Measurements from ENCODE around the gene EYS. TPM values are rescaled to one million over a fixed set of nuclear protein-coding genes. Genes with fewer than 3 reads are reported as not detected.

The EYS gene
- polyA plus RNA-seq, 1 experiment: not detected

GRCh38 chr6:63790334-63790733 lies 1916.7 kb downstream of the EYS start:
- H3K27me3 ChIP-seq (ENCODE audit: control insufficient read depth, insufficient read depth, low read length): no peaks in the 10 kb centered on the region
- H3K9me3 ChIP-seq (ENCODE audit: control insufficient read depth, insufficient read depth, low read length): no peaks in the 10 kb centered on the region
- no peak overlapping the region for H3K4me3 ChIP-seq (ENCODE audit: low read depth, low read length)
- no peak for TF ChIP-seq CTCF (IDR thresholded peaks at IDR 0.05; ENCODE audit: low read depth, low read length)
- DNase-seq (ENCODE audit: low read depth, low spot score): no peak
- ChIA-PET CTCF (no interaction called here), POLR2A (no interaction called here)
- H3K27ac ChIP-seq (ENCODE audit: low read depth, low read length): no peak overlapping the region

- CTCF ChIA-PET: no interaction called here
- no peak for DNase-seq (ENCODE audit: low read depth, low spot score)
- no peak for TF ChIP-seq CTCF (IDR thresholded peaks at IDR 0.05; ENCODE audit: low read depth, low read length)
- POLR2A ChIA-PET: no interaction called here
- H3K27ac ChIP-seq (ENCODE audit: low read depth, low read length): no peak overlapping the region
- H3K4me3 ChIP-seq (ENCODE audit: low read depth, low read length): no peak overlapping the region
- no peaks in the 10 kb centered on the region for H3K9me3 ChIP-seq (ENCODE audit: control insufficient read depth, insufficient read depth, low read length)
- H3K27me3 ChIP-seq (ENCODE audit: control insufficient read depth, insufficient read depth, low read length): no peaks in the 10 kb centered on the region
Observed at GRCh38 chr6:63789699-63790098, 1917.3 kb downstream of the EYS start.

- Histone ChIP-seq H3K9me3 (ENCODE audit: control insufficient read depth, insufficient read depth, low read length) (no peaks in the 10 kb centered on the region), H3K4me3 (ENCODE audit: low read depth, low read length) (no peak overlapping the region), H3K27me3 (ENCODE audit: control insufficient read depth, insufficient read depth, low read length) (no peaks in the 10 kb centered on the region), H3K27ac (ENCODE audit: low read depth, low read length) (no peak overlapping the region)
- DNase-seq (ENCODE audit: low read depth, low spot score): no peak
- TF ChIP-seq CTCF (IDR thresholded peaks at IDR 0.05; ENCODE audit: low read depth, low read length): no peak
- ChIA-PET CTCF (interaction anchor here (1.0 to 1.2 kb wide), 2 partner anchors 14 to 24 kb away, joined by 3 to 6 read pairs; no protein-coding TSS in a partner anchor), POLR2A (no interaction called here)
Observed at GRCh38 chr6:63788569-63788968, 1918.5 kb downstream of the EYS start.

- Histone ChIP-seq H3K4me3 (ENCODE audit: low read depth, low read length) (no peak overlapping the region), H3K27ac (ENCODE audit: low read depth, low read length) (no peak overlapping the region), H3K27me3 (ENCODE audit: control insufficient read depth, insufficient read depth, low read length) (no peaks in the 10 kb centered on the region), H3K9me3 (ENCODE audit: control insufficient read depth, insufficient read depth, low read length) (no peaks in the 10 kb centered on the region)
- CTCF ChIA-PET: no interaction called here
- no peak for TF ChIP-seq CTCF (IDR thresholded peaks at IDR 0.05; ENCODE audit: low read depth, low read length)
- no peak for DNase-seq (ENCODE audit: low read depth, low spot score)
- POLR2A ChIA-PET: no interaction called here
Observed at GRCh38 chr6:63787021-63787420, 1920.0 kb downstream of the EYS start.

- ChIA-PET CTCF (no interaction called here), POLR2A (no interaction called here)
- H3K27ac ChIP-seq (ENCODE audit: low read depth, low read length): no peak overlapping the region
- DNase-seq (ENCODE audit: low read depth, low spot score): no peak
- no peak for TF ChIP-seq CTCF (IDR thresholded peaks at IDR 0.05; ENCODE audit: low read depth, low read length)
- no peaks in the 10 kb centered on the region for H3K27me3 ChIP-seq (ENCODE audit: control insufficient read depth, insufficient read depth, low read length)
- H3K4me3 ChIP-seq (ENCODE audit: low read depth, low read length): no peak overlapping the region
- no peaks in the 10 kb centered on the region for H3K9me3 ChIP-seq (ENCODE audit: control insufficient read depth, insufficient read depth, low read length)
Observed at GRCh38 chr6:63785006-63785405, 1922.0 kb downstream of the EYS start.

All from AG04450 (cell line).